ENCODE results near the gene EGFL8.

DNA sequence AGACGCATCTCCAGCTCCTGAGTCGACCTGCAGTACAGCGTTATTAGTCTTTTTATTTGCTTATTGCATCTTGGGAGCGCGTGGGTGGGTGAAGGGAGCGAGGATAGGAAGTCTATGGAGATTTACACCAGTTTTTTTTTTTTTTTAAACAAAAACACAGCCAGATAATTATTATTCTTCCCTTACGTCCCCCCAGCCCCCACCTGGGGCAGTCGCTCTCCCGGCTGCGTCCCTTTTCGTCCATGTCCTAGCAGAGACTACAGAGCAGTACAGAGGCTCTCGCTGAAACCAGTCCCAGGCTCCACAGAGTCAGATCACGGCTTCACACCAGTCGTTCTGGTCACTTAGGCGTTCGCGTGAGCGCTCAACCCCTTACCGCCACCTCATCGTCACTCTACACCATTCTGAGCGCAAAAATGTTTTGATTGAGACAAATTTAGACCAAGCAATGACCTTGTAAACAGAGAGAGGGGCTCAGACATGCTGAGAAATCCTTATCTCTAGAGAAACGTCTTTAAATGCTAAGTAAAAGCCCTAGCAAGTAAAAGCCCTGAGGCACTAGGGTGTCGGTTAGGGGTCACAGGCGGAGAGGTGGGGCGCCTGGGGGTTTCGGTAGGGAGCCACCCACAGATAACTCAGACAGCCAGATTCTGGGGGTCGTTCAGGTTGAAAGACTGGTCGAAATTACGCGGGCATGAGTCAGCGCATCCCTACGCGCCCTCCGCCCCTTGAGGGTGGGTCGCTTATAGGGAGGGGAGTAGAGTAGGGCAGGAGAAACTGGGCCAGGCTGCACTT lies 11.4 kb upstream of the EGFL8 start:
- TF ChIP-seq POLR2A (IDR thresholded peaks at IDR 0.05) (no peak), POLR2AphosphoS5 (IDR thresholded peaks at IDR 0.05) (no peak)
- TF ChIP-seq, protein P1, sequence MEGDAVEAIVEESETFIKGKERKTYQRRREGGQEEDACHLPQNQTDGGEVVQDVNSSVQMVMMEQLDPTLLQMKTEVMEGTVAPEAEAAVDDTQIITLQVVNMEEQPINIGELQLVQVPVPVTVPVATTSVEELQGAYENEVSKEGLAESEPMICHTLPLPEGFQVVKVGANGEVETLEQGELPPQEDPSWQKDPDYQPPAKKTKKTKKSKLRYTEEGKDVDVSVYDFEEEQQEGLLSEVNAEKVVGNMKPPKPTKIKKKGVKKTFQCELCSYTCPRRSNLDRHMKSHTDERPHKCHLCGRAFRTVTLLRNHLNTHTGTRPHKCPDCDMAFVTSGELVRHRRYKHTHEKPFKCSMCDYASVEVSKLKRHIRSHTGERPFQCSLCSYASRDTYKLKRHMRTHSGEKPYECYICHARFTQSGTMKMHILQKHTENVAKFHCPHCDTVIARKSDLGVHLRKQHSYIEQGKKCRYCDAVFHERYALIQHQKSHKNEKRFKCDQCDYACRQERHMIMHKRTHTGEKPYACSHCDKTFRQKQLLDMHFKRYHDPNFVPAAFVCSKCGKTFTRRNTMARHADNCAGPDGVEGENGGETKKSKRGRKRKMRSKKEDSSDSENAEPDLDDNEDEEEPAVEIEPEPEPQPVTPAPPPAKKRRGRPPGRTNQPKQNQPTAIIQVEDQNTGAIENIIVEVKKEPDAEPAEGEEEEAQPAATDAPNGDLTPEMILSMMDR (IDR thresholded peaks at IDR 0.05): no peak
